ENCODE results near the gene PIK3C2G. TPM values are rescaled to one million over a fixed set of nuclear protein-coding genes. Genes with fewer than 3 reads are reported as not detected.
A peak's percentile ranks its signal among the peaks of the same experiment; 100 is the strongest.

Gene PIK3C2G
- total and polyA plus RNA-seq, 10 of the 15 experiments (the other 5 are each of a cell fraction or from before 2014, with no cell fraction given) = not detected

- TF ChIP-seq PRDM15 (CRISPR knock-in tag; IDR thresholded peaks at IDR 0.05) (no peak), ZBED1 (IDR thresholded peaks at IDR 0.05; ENCODE audit: borderline replicate concordance) (no peak), FOXK2 (IDR thresholded peaks at IDR 0.05) (no peak), SMAD5 (IDR thresholded peaks at IDR 0.05; ENCODE audit: low read depth) (no peak), ZNF217 (IDR thresholded peaks at IDR 0.05) (no peak)
These were observed 15.3 kb upstream of the PIK3C2G start (continued) for GRCh38 chr12:18246066-18246465.

- no peaks in the 10 kb centered on the region for H4K20me1 ChIP-seq (ENCODE audit: control insufficient read depth, insufficient read depth)
- H3K36me3 ChIP-seq (ENCODE audit: control insufficient read depth in 2 of 2, insufficient read depth in 2 of 2, low read length in 1 of 2) = no peaks in the 10 kb centered on the region
- H3K9me3 ChIP-seq (replicated peaks; ENCODE audit: control insufficient read depth, insufficient read depth, low read length) = no peaks in the 10 kb centered on the region
- BruUV-seq (replicated peaks) = no TSS peak
- no peaks in the 10 kb centered on the region for H3K79me2 ChIP-seq (ENCODE audit: control insufficient read depth, insufficient read depth, low read length)
- POLR2A ChIA-PET = no interaction called here
- no peak overlapping the region for H3K9ac ChIP-seq (ENCODE audit: control insufficient read depth, insufficient read depth, low read length)
- no peak for DNase-seq (ENCODE audit: low read depth, low spot score)
- H2AFZ ChIP-seq (ENCODE audit: control insufficient read depth, low read depth, low read length) = no peak overlapping the region
- FAIRE-seq = no peak
- SMC1A ChIA-PET (ENCODE audit: uncharacterized antibody, unreplicated experiment) = interaction anchor here (0.7 to 2.7 kb wide), 4 partner anchors 8 to 936 kb away, joined by 3 to 20 read pairs (median 4); no protein-coding TSS in a partner anchor
- H3K4me1 ChIP-seq (ENCODE audit: control insufficient read depth, insufficient read depth, low read length) = no peaks in the 10 kb centered on the region
- H3K4me2 ChIP-seq (ENCODE audit: control insufficient read depth, insufficient read depth) = no peak overlapping the region
- in situ Hi-C loops (cut with MboI) (loop anchor here (10.0 kb wide), 1 partner anchor 934 kb away; no protein-coding TSS in a partner anchor), intact Hi-C loops (cut with micrococcal nuclease; ENCODE audit: unreplicated experiment) (loop anchor here (1.0 to 10.0 kb wide), 3 partner anchors 70 to 936 kb away; no protein-coding TSS in a partner anchor)
- CTCF ChIA-PET = interaction anchor here (0.8 to 2.1 kb wide), 19 partner anchors 9 to 936 kb away, joined by 3 to 17 read pairs (median 4); partner anchors contain the start of gene PIK3C2G
- no peak overlapping the region for H3K27ac ChIP-seq (ENCODE audit: control insufficient read depth, insufficient read depth)
- H3K4me3 ChIP-seq = no peak overlapping the region
- RAD21 ChIA-PET (ENCODE audit: unreplicated experiment) = interaction anchor here (1.0 to 2.0 kb wide), 5 partner anchors 10 to 972 kb away, joined by 3 to 9 read pairs (median 5); no protein-coding TSS in a partner anchor
- TF ChIP-seq RAD21 (IDR thresholded peaks at IDR 0.05; ENCODE audit: insufficient read depth, low read depth, low read length) (peak; percentile 60), E2F4 (IDR thresholded peaks at IDR 0.05; ENCODE audit: low read depth, low read length) (no peak), CBX5 (IDR thresholded peaks at IDR 0.05; ENCODE audit: low read depth) (no peak), CTCF (IDR thresholded peaks at IDR 0.05 in 2 of 3, conservative IDR thresholded peaks at IDR 0.05 in 1 of 3; ENCODE audit: control insufficient read depth in 2 of 3, extremely low read depth in 1 of 3, insufficient read depth in 1 of 3, low read depth in 3 of 3, low read length in 3 of 3) (peak; percentile 50 to 63 (median 54)), SMC3 (IDR thresholded peaks at IDR 0.05; ENCODE audit: borderline replicate concordance, low read length) (peak; percentile 44; the same call in 1 of the 2 replicates)
- peak; percentile 44; the same call in 1 of the 3 replicates for ATAC-seq
- WGBS (ENCODE audit: insufficient coverage, insufficient replicate concordance, low lambda C conversion rate, missing lambda C conversion rate) = 15% methylated on average over 6 of the region's 6 CpGs
- H3K27me3 ChIP-seq (replicated peaks in 1 of 2; ENCODE audit: control insufficient read depth in 2 of 2, insufficient read depth in 2 of 2, low read length in 1 of 2) = no peaks in the 10 kb centered on the region
These were observed 10.9 kb upstream of the PIK3C2G start for GRCh38 chr12:18250313-18250916.

Data from GM12878 (cell line).